ENCODE data around the gene FOXP1. TPM values are rescaled to one million over a fixed set of nuclear protein-coding genes. Genes with fewer than 3 reads are reported as not detected.
"Not testable (repeated sequence)": the region's sequence is repeated elsewhere in the genome, so short reads cannot be mapped to it uniquely, and the experiment has no call there.

The FOXP1 gene
- total RNA-seq, 1 donor from 2014 or later: 26.1 TPM

DNA sequence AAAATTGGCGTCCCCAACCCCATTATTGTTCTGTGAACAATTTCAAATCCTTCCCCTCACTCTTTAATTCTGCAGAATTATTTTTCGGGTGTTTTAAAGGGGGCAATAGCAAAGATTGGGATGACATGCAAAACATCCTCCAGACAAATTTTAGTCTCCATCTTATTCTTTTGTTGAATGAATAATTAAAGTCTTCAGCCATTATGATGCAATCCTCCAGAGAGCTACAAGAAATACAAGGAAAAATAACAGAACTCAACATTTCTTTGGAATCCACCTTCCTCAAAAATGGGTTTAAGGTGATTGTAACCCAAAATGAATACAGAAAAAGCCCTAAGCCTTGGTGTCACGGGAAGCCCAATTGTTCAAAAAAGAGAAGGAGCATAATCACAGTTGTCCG, 49.9 kb downstream of the FOXP1 start:
- DNase-seq (ENCODE audit: low spot score): no peak
- no peak for ATAC-seq

DNA sequence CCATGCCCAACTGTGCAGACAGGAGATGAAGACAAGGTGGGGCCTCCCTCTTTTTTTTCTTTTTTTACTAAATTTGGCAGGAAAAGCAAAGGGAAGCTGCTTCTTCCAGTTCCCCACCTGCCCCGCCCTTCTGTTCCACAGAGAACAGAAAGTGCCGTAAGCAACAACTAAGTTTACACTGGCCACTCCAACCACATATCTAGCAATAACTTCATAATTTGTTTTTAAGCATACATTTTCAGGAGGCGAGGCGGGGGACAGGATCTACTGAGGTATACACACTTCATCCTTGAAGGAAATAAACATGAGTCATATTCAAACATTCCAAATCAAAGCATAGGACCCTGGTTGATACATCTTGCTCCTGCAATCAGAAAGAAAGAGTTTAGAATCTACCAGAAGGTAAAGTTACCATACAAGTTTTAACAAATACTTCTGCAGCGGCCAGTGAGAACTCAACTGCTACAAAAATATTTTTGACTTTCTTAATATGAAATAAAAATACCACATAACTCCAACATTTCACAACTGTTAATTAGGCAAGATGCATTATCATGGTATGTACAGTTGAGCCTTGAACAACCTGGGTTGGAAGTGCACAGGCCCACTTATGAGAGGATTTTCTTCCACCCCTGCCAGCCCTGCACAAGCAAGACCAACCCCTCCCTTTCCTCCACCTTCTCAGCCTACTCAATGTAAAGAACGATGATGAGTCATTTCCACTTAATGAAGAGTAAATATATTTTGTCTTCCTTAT, 50.7 kb downstream of the FOXP1 start:
- DNase-seq (ENCODE audit: low spot score) (no peak), ATAC-seq (no peak)

DNA sequence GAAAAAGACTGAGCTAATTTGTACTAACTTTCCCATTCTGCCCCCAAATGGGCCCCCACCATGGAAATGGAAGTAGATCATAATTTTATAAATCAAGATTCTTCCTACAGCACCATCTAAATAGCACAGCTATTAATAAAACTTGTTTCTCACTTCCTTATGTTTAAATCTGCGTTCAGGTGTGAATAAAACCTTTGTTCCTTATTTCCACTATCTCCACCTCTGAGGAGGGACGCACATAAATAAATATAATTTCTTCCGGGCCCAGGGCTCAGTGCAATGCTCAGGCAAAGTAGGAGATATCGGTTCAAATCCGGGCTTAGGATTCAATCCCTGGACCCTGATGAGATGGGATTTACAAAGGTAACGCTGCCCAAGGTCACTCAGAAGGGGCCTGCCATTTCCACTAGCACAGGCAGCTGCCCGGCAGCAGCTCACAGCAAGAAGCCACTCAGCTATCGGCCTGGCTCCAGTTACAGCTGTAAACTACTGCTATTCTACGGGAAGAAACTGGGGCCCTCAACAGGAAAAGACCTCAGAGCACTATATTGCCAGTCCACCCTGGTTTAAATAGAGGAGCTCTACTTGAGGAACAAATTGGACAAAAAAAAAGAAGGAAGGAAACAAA, 52.5 kb downstream of the FOXP1 start:
- ATAC-seq (no peak), DNase-seq (ENCODE audit: low spot score) (no peak)

DNA sequence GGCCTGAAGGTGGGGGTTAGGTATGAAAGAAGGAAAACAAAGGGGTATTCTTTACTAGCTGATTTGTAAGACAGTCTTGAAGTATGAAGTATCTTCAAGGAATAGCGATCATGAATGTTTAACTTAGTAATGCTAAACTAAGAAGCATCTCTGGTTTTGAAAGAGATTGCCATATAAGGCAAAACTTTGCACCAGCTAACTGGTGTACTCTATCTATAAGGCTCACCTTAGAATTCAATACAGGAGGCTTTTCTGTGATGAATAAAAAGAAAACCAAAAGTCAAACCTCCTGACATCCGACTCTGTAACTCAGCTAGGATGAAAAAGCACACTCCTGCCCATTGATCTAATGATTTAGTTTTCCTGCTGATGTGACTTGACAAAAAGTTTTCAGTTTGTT, 54.7 kb downstream of the FOXP1 start:
- ATAC-seq: no peak
- DNase-seq (ENCODE audit: low spot score): no peak

DNA sequence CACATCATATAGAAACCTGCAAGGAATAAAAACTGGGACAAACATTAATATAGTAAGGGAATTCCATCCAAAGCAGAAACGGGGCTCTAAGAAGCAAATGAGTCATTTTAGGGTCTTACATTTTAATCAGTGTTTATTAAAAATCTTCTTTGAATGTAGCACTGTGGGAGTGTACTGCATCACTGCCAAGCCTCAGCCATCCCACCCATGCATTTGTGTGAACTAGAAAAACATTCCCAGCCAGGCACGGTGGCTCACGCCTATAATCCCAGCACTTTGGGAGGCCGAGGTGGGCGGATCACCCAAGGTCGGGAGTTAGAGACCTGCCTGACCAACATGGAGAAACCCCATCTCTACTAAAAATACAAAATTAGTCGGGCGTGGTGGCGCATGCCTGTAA, 57.1 kb downstream of the FOXP1 start:
- not testable (repeated sequence) for ATAC-seq; DNase-seq (ENCODE audit: low spot score)

DNA sequence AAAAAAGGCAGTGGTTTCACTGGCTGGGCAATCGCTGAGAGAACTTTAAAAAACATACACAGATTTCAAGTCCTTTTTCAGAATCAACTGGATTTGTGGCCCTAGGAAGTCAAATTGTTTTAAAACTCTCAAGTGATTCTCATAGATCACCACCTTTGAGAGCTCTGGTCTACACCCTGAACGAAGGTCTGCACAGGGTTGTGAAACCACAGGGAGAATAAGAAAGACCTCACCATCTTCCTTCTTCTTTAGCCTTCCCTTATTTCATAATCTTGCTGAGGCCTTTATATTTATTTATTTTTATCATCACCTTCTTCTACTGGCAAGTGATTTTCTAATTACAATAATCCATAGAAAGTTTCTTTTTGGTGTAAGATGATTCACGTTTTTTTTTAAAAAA, 58.1 kb downstream of the FOXP1 start:
- DNase-seq (ENCODE audit: low spot score) (no peak), ATAC-seq (no peak)

DNA sequence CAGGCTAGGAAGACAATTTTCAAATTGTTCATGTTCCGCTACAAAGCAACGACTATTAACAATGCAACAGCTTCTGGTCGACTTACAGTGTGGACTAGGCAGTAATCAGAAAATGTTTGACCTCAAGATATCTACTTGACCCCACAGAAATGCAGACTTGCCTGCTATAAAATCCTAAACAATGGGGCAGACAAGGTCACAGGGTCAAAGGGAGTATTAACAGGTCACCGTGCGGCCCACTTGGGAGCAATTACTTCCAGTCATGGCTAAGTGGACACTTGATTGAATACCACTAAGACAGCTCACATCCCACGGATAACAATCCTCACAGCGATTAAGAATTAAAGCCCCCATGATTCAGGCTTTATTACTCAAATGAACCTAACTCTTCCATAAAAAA, 58.9 kb downstream of the FOXP1 start:
- no peak for ATAC-seq
- no peak for DNase-seq (ENCODE audit: low spot score)

DNA sequence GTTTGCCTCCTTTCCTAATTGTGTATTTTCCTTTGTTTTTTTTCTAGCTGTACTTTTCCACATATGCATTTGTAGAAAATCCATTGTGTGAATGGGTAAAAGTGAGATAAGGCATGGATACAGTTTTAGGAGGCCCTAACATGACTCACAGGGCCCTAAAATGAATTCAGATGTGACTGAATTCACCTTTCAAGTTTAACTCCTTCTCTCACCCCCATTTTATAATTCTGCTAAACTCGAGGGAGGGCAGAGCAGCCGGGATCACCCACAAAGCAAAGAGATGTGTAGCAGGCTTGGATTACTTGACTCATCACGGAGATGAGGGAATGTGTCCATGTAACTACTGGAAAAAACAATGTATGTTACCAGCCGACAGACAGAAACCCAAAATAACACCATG, 59.9 kb downstream of the FOXP1 start:
- DNase-seq (ENCODE audit: low spot score) (no peak), ATAC-seq (no peak)

DNA sequence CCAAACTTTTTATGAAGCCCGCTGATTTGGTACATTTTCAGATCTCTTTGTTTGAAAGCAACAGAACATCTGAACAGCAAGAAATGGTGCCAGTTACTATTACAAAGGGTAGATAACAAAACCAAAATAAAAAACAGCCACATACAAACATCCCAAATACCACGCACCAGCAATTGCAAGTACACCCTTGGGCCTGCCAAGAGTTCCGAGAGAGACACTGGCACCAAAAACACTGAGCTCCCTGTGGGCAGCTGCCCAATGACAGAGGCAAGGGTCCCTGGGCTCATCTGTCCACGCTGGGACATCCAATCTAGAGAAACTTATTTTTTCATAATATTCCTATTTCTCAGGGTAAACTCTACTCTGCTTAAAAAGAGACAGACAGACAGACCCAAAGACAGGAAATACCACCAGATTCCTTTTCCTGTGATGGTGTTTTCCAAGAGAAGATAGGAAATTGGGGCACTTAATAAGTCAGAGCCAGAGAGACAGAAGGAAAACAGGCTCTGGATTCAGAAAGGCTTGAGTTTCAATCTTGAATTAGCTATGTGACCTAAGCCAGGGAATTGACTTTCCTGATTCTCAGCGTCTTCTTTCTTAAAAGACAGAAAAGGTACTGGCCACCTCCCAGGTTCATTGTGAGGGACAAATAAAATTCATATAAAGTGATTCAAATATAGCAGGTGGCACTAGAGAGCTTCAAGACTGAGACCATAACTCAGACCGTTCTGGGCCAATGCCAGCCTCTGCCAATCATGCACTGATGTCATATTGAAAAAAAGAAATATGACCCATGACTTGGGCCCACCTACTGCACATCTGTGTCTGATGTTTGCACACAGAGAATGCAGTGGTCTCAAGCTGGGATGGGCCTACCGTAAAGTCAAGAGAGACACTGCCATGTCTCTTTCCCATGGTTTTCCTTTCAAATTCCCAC, 61.3 kb downstream of the FOXP1 start:
- ATAC-seq: no peak
- no peak for DNase-seq (ENCODE audit: low spot score)

DNA sequence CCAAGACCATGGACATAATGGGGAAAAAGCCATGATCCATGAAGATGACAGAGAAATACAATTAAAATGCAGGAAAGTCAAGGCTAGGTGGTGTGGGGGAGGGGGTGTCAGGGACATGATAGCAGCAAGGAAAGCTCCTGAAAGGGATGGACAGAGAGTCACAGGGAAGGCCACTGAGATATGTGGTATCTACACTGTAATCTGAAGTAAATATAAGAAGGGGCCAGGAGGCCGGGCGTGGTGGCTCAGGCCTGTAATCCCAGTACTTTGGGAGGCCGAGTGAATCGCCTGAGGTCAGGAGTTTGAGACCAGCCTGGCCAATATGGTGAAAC, 62.5 kb downstream of the FOXP1 start:
- no peak for DNase-seq (ENCODE audit: low spot score)
- no peak for ATAC-seq

DNA sequence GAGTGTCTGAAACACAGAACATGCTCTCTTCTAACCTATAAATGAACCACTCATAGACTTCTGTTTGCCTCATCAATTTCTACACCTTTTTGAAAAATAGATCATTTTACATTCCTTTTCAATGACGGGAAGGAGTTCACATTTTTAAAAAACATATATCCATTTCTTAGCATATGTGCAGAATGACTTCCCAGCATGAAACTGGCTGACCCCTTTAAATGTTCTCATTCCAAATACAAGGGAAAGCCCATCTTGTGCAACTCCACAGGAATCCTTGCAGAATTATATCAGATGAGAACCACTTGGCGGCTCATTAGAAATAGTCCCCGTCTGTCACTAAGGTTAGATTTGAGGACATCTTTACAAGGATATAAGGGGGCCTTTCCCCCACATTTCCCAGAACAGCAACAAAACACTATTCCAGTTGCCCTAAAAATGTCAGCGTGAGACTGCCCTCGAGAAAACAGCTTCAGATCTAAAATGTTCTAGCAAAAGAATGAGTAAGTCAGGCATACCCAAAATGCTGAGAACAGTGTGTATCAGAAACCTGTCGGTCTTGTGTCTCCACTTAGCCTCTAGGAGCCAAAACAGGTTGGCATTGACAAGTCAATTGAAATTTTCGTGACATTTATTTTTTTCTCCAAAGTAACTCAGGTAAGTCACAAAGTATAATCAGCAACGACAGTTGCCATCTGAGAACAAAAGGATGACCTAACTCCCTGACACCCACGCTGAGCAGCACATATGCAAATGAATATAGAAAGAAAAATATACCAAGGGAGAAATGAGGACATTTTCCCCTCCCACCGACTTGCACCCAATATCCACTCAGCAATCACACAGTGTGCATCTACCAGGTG, 63.1 kb downstream of the FOXP1 start:
- DNase-seq (ENCODE audit: low spot score) (no peak), ATAC-seq (no peak)

DNA sequence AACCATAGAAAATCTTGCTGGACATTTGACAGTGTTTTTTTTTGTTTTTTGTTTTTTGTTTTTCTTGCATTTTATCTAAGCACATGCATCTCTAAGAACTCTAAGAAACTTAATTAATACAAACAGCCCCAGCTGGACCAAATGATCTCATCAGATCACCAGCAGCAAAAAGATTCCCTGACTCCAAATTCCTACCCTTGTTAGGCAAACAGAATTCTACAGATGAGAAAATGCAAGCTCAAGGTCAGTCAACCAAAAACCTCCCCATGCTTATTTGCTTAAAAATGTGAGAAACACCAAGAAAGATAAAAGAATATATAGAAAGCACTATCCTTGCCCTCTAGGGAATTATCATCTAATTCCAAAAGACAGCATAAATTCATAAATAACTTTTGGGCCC, 65.4 kb downstream of the FOXP1 start:
- no peak for DNase-seq (ENCODE audit: low spot score)
- ATAC-seq: no peak

DNA sequence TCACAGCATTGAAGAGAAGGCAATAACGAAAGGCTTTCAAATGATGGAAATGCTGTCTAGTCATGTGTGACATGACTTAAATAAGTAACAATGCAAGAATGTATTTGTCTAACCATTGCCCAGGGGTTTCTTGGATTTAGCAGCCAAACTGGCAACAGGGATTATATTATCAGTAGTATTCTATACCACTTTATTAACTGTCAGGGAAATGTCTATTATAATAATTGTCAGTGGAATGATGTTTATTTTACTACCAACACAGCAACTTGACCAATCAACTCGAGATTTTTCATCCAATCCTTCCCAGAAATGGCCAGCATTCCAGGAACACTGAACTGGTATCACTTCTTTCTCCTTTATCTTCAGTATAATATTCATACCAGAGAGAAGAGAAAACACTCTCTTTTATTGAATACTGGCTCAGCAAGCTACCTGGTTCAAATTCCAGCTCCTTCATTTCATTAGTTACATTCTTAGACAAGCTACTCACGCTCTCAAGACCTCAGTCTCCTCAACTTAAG, 66.2 kb downstream of the FOXP1 start:
- DNase-seq (ENCODE audit: low spot score) (no peak), ATAC-seq (no peak)

DNA sequence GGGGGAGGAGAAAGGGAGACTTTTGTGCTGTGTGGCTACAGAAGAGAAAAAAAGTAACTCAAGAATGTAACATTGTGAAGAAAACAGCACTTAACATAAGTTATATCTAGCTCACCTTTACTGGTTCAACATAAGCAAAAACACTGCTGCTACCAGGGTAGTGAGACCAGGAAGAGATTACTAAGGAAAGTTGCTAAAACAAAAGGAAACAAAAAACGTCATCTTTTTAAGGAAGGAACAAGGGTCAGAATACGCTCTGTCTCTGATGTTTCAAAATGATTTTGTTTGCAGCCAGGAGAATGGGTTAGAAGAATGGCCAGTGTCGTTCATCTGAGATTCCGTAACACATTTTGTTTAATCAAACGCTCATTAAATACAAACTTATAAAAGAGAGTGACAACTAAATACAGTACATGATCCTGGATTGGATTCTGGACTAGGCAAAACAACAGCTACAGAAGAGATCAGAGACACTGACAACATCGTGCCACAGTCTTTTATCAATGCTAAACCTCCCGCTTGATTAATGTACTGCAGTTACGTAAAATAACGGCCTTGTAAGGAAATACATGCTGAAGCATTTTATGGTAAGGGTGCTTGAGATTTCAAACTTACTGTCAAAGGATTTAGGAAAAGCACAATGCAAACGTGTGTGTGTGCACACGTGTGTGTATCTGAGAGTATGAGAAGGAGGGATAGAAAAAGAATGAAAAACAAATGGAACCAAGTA, 67.7 kb downstream of the FOXP1 start:
- peak; percentile 76 for ATAC-seq

DNA sequence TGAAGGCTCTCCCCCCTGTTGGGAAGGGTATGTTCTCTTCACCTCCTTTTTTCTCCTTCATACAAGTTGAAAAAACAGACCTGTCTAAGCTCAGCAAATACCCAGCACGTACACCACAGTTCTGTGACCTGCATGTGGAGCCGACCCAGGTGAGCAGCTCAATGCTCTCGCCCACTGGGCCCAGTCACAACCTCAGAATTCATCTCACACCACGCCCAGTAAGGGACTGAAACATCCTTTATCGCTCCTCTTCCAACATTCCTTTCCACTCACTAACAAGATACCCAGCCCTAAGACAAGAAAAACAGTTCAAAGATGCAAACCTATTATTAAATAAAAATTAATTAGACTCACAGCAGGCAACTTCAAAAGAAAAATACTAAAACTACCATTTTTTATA, 68.9 kb downstream of the FOXP1 start:
- DNase-seq (ENCODE audit: low spot score): no peak
- ATAC-seq: no peak

More for the DNA sequence above, 67.7 kb downstream of the FOXP1 start:
- no peak for DNase-seq (ENCODE audit: low spot score)

DNA sequence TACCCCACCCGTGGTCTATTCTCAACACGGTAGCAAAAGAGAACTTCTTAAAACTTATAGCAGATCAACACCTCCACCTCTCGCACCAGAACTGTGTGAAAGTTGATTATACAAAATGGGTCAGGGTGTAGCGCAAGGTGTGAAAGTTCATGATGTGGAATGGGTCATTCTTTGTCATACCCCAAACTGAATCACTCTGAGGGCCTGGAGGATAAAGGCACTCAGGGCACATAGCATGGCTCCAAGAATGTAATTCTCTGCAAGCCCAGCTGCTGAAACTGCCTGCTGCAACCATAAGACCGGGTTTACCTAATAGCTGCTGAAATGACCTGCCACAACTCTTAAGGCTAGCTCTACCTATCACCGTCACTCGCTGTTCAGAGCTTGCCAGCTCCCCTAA, 70.0 kb downstream of the FOXP1 start:
- DNase-seq (ENCODE audit: low spot score) (no peak), ATAC-seq (no peak)

DNA sequence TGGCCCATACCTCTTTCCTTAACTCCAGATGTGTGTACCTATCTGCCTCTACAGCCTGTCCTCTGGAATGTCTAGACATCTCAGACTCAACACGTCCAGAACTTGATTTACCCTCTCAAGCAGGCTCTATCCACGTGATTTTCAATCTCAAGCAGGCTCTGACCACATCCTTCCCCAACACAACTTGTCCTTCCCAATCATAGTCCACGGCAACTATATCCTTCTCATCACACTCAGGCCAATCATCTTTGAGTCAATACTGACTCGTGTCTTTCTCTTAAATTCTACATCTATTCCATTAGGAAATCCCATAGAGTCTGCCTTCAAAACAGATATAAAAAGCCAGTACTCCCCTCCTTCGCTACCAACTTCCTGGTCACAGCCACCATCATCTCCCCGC, 70.4 kb downstream of the FOXP1 start:
- DNase-seq (ENCODE audit: low spot score): no peak
- no peak for ATAC-seq

DNA sequence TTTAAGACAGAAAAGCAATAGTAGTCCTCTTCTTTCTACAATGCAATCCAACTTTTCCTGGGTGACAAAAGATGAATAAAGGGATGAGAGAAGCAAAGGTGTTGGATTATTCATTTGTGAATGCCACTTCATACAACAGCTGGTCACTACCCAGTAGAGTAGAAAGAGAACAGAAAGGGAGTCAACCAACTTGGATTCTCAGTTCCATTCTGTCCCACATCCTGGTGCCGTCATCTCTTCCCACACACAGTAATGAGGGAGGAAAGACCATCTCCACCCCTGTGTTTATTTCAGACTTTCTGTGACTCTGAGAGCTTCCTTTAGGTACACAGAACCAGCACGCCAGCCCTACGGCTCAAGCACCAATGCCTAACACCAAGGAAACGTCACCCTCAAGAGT, 71.0 kb downstream of the FOXP1 start:
- ATAC-seq (no peak), DNase-seq (ENCODE audit: low spot score) (no peak)

DNA sequence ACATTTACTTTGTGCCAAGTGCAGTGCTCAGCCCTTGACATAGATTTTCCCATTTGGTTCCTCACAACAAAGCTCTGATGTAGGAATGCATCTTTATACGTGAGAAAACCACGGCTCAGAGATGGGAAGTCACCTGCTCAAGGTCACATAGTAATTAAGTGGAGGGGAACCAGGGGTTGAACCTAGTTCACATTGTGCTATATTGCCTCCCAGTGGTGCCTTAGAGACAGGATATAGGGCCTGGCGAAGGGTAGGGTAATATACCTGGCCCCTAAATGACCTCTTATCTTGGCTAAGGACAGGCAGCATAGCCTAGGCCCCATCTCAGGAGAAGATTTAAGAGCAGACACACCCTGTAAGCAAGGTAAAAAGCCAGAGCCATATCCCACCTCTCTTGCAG, 71.5 kb downstream of the FOXP1 start:
- peak; percentile 38 for ATAC-seq
- DNase-seq (ENCODE audit: low spot score): no peak

DNA sequence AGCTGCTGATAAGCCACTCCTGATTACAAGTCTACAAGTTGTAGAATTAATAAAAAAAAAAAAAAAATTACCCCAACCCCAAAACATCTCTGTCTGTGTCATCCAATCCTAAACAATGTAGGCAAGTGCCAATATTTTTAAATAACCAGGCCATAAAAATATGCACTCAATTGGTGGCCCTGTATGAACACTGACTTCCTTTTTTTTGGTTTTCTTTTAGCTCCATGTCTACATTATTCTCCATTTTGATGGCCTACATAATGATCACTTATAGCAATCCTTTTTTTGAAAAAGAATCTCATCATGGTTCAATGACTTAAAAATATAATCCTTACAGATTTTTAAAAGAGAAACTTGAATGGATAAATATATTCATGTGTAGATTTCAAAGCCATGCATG, 72.1 kb downstream of the FOXP1 start:
- ATAC-seq (no peak), DNase-seq (ENCODE audit: low spot score) (no peak)
